Progenitor cell of endocrine pancreas (in vitro differentiated cells): Measurements from ENCODE around the gene SDC3. TPM values are rescaled to one million over a fixed set of nuclear protein-coding genes. Genes with fewer than 3 reads are reported as not detected.
A peak's percentile ranks its signal among the peaks of the same experiment; 100 is the strongest.

Source experiments
- DNase-seq: peaks from one replicate; pipeline ENCODE4 v3.0.0; 2021; ENCODE audit warnings: low spot score; ENCODE audit not compliant: unreplicated experiment
- H3K27ac Mint-ChIP-seq: 2 replicates; pipeline ENCODE4 v1.8.0; 2021; ENCODE audit warnings: mild to moderate bottlenecking, moderate library complexity, mixed read lengths
- H3K27me3 Mint-ChIP-seq: 2 replicates; pipeline ENCODE4 v1.8.0; 2021; ENCODE audit warnings: mixed read lengths
- H3K36me3 Mint-ChIP-seq: 2 replicates; pipeline ENCODE4 v1.8.0; 2022; ENCODE audit warnings: mixed read lengths; ENCODE audit not compliant: insufficient read depth
- H3K4me1 Mint-ChIP-seq: 2 replicates; pipeline ENCODE4 v1.8.0; 2021; ENCODE audit warnings: low read depth, mixed read lengths
- H3K4me3 Mint-ChIP-seq: 2 replicates; pipeline ENCODE4 v1.8.0; 2021; ENCODE audit warnings: low read depth, mild to moderate bottlenecking, moderate library complexity, mixed read lengths
- H3K9me3 Mint-ChIP-seq: 2 replicates; pipeline ENCODE4 v1.8.0; 2021; ENCODE audit warnings: low read depth, mixed read lengths
- CTCF ChIP-seq: fragments of 200-600 bp; sonication (generic); IDR thresholded peaks from one replicate; pipeline ENCODE4 v1.5.0; 2021; ENCODE audit warnings: antibody characterized with exemption, mild to moderate bottlenecking; ENCODE audit not compliant: unreplicated experiment
- total RNA-seq: library from RNA; stranded (reverse); gene quantifications from 2 replicates; pipeline ENCODE4 v1.2.1, GENCODE V29; 2021

Gene SDC3
- total RNA-seq, 1 donor from 2014 or later = 33.7 TPM

GRCh38 chr1:30874176-30874575 is 34.4 kb downstream of the SDC3 start:
- no peak overlapping the region for H3K27ac Mint-ChIP-seq
- H3K27me3 Mint-ChIP-seq = no peaks in the 10 kb centered on the region
- TF ChIP-seq CTCF = no peak
- H3K36me3 Mint-ChIP-seq = peaks cover 4% of the 10 kb centered on the region
- H3K4me1 Mint-ChIP-seq = peaks cover 1% of the 10 kb centered on the region
- H3K9me3 Mint-ChIP-seq = no peaks in the 10 kb centered on the region
- no peak for DNase-seq
- no peak overlapping the region for H3K4me3 Mint-ChIP-seq

DNA sequence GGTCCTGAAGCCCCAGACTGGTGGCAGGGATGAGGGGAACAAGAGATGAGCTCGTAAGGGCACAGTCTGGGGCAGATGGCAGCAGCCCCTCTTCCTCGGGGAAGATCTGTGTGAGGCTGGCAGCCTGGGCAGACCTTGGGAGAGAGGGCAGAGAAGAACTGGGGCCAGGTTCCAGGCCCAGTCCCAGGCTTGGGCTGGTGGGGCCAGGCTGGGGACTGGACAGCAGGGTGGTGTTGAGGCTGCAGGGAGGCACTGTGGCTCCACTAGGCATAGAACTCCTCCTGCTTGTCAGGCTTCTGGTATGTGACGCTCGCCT is 35.7 kb downstream of the SDC3 start:
- Mint-ChIP-seq H3K9me3 (no peaks in the 10 kb centered on the region), H3K4me3 (no peak overlapping the region), H3K4me1 (no peaks in the 10 kb centered on the region), H3K27me3 (no peaks in the 10 kb centered on the region), H3K36me3 (peaks cover 4% of the 10 kb centered on the region), H3K27ac (no peak overlapping the region)
- no peak for TF ChIP-seq CTCF
- no peak for DNase-seq

GRCh38 chr1:30872033-30872947 is 36.3 kb downstream of the SDC3 start:
- H3K4me3 Mint-ChIP-seq = no peak overlapping the region
- TF ChIP-seq CTCF = no peak
- no peak for DNase-seq
- H3K9me3 Mint-ChIP-seq = no peaks in the 10 kb centered on the region
- H3K27ac Mint-ChIP-seq = no peak overlapping the region
- no peaks in the 10 kb centered on the region for H3K4me1 Mint-ChIP-seq
- peaks cover 4% of the 10 kb centered on the region for H3K36me3 Mint-ChIP-seq
- H3K27me3 Mint-ChIP-seq = no peaks in the 10 kb centered on the region

GRCh38 chr1:30871276-30871871 is 37.2 kb downstream of the SDC3 start:
- no peak overlapping the region for H3K4me3 Mint-ChIP-seq
- peak overlapping the region; percentile 83 for H3K27ac Mint-ChIP-seq
- TF ChIP-seq CTCF = no peak
- no peaks in the 10 kb centered on the region for H3K9me3 Mint-ChIP-seq
- H3K4me1 Mint-ChIP-seq = no peaks in the 10 kb centered on the region
- no peaks in the 10 kb centered on the region for H3K27me3 Mint-ChIP-seq
- DNase-seq = no peak
- H3K36me3 Mint-ChIP-seq = peaks cover 4% of the 10 kb centered on the region

- no peak for TF ChIP-seq CTCF
- no peak for DNase-seq
- Mint-ChIP-seq H3K9me3 (no peaks in the 10 kb centered on the region), H3K4me3 (no peak overlapping the region), H3K4me1 (no peaks in the 10 kb centered on the region), H3K27ac (no peak overlapping the region), H3K27me3 (no peaks in the 10 kb centered on the region), H3K36me3 (peaks cover 4% of the 10 kb centered on the region)
Observed at GRCh38 chr1:30870656-30871055, 37.9 kb downstream of the SDC3 start.
